Measurements from ENCODE around the gene ULBP1.

- TF ChIP-seq CTCF (IDR thresholded peaks at IDR 0.05; ENCODE audit: insufficient read depth, low read length, poor library complexity, severe bottlenecking) (no peak), EZH2phosphoT487 (conservative IDR thresholded peaks at IDR 0.05; ENCODE audit: low read length) (no peak)
Observed at GRCh38 chr6:149942461-149942829, 21.3 kb upstream of the ULBP1 start.
